GM23338 (cell line): Measurements from ENCODE around the gene ZEB1. TPM values are rescaled to one million over a fixed set of nuclear protein-coding genes. Genes with fewer than 3 reads are reported as not detected.

Experiments used
- ATAC-seq: fragments of 200-7000 bp; cut with Tn5 transposase; 3 replicates; pipeline ENCODE4 v1.9.1; 2020
- DNase-seq: peaks from one replicate; pipeline ENCODE4 v3.0.0-alpha.2; 2015; ENCODE audit warnings: low spot score
- H2AFZ ChIP-seq: fragments of 200-600 bp; sonication (generic); 2 replicates; pipeline ENCODE4 v1.8.0; 2016; ENCODE audit warnings: antibody characterized with exemption, mild to moderate bottlenecking, moderate library complexity
- H3F3A ChIP-seq: fragments of 200-600 bp; sonication (generic); replicated peaks from 2 replicates; pipeline ENCODE4 v1.8.0; 2017; ENCODE audit warnings: antibody characterized with exemption, mixed run types, low read depth
- H3K27ac ChIP-seq: fragments of 200-600 bp; sonication (generic); 2 replicates; pipeline ENCODE4 v1.6.1; 2016; ENCODE audit warnings: low read depth
- H3K27me3 ChIP-seq: fragments of 200-600 bp; sonication (generic); 2 replicates; pipeline ENCODE4 v1.8.0; 2016; ENCODE audit warnings: mild to moderate bottlenecking, mixed run types, moderate library complexity; ENCODE audit not compliant: insufficient read depth
- H3K36me3 ChIP-seq: fragments of 200-600 bp; sonication (generic); 2 replicates; pipeline ENCODE4 v1.8.0; 2016; ENCODE audit warnings: mild to moderate bottlenecking; ENCODE audit not compliant: insufficient read depth
- H3K4me1 ChIP-seq: fragments of 200-600 bp; sonication (generic); 2 replicates; pipeline ENCODE4 v1.8.0; 2016; ENCODE audit warnings: mild to moderate bottlenecking, moderate library complexity; ENCODE audit not compliant: insufficient read depth
- H3K4me2 ChIP-seq: fragments of 200-600 bp; sonication (generic); 2 replicates; pipeline ENCODE4 v1.7.1; 2017; ENCODE audit warnings: mixed run types
- H3K4me3 ChIP-seq: fragments of 200-600 bp; sonication (generic); 2 replicates; pipeline ENCODE4 v1.6.1; 2016; ENCODE audit warnings: mixed run types
- H3K79me2 ChIP-seq: fragments of 200-600 bp; sonication (generic); replicated peaks from 2 replicates; pipeline ENCODE4 v1.8.0; 2017; ENCODE audit warnings: mild to moderate bottlenecking; ENCODE audit not compliant: insufficient read depth
- H3K9me2 ChIP-seq: fragments of 200-600 bp; sonication (generic); 2 replicates; pipeline ENCODE4 v1.8.0; 2017; ENCODE audit not compliant: insufficient read depth
- H4K20me1 ChIP-seq: fragments of 200-600 bp; sonication (generic); replicated peaks from 2 replicates; pipeline ENCODE4 v1.8.0; 2017; ENCODE audit warnings: mild to moderate bottlenecking; ENCODE audit not compliant: insufficient read depth
- H3K27ac Mint-ChIP-seq: 2 replicates; pipeline ENCODE4 v1.8.0; 2020; ENCODE audit warnings: inconsistent platforms, mild to moderate bottlenecking, moderate library complexity, mixed read lengths
- H3K27me3 Mint-ChIP-seq: 3 replicates; pipeline ENCODE4 v1.8.0; 2022; ENCODE audit warnings: low read depth, mild to moderate bottlenecking, moderate library complexity, mixed read lengths, inconsistent platforms; ENCODE audit not compliant: insufficient read depth, poor library complexity
- H3K36me3 Mint-ChIP-seq: 3 replicates; pipeline ENCODE4 v1.8.0; 2021; ENCODE audit warnings: low read depth, mild to moderate bottlenecking, inconsistent platforms, moderate library complexity, mixed read lengths
- H3K4me1 Mint-ChIP-seq: 3 replicates; pipeline ENCODE4 v1.8.0; 2020; ENCODE audit warnings: mild to moderate bottlenecking, inconsistent platforms, mixed read lengths
- H3K4me3 Mint-ChIP-seq: 3 replicates; pipeline ENCODE4 v1.8.0; 2021; ENCODE audit warnings: moderate library complexity, mild to moderate bottlenecking, inconsistent platforms, mixed read lengths
- H3K9me3 Mint-ChIP-seq: 3 replicates; pipeline ENCODE4 v1.8.0; 2020; ENCODE audit warnings: moderate library complexity, mild to moderate bottlenecking, inconsistent platforms, mixed read lengths
- CREB1 ChIP-seq: fragments of 250-450 bp; sonication (Bioruptor Pico); IDR thresholded peaks from 2 replicates; pipeline ENCODE4 v1.5.0; 2020; ENCODE audit warnings: low read depth, mild to moderate bottlenecking, moderate library complexity
- ETS1 ChIP-seq: IDR thresholded peaks from 2 replicates; pipeline ENCODE4 v1.6.1; 2016; ENCODE audit warnings: antibody characterized with exemption
- EZH2 ChIP-seq: fragments of 200-600 bp; sonication (generic); IDR thresholded peaks from one replicate; pipeline ENCODE4 v1.8.0; 2017; ENCODE audit warnings: antibody characterized with exemption, mild to moderate bottlenecking, low read depth; ENCODE audit not compliant: unreplicated experiment
- EZH2phosphoT487 ChIP-seq: fragments of 200-600 bp; sonication (generic); IDR thresholded peaks from one replicate; pipeline ENCODE4 v1.8.1; 2018; ENCODE audit warnings: antibody characterized with exemption; ENCODE audit not compliant: unreplicated experiment
- JUNB ChIP-seq: IDR thresholded peaks from one replicate; pipeline ENCODE4 v1.6.1; 2016; ENCODE audit warnings: antibody characterized with exemption; ENCODE audit not compliant: unreplicated experiment
- NANOG ChIP-seq: IDR thresholded peaks from 2 replicates; pipeline ENCODE4 v1.6.1; 2016; ENCODE audit warnings: antibody characterized with exemption, borderline replicate concordance
- POLR2AphosphoS5 ChIP-seq: IDR thresholded peaks from 2 replicates; pipeline ENCODE4 v1.6.1; 2016; ENCODE audit warnings: antibody characterized with exemption, low read depth
- REST ChIP-seq: IDR thresholded peaks from one replicate; pipeline ENCODE4 v1.6.1; 2018; ENCODE audit warnings: antibody characterized with exemption; ENCODE audit not compliant: unreplicated experiment
- STAT1 ChIP-seq: IDR thresholded peaks from one replicate; pipeline ENCODE4 v1.6.1; 2016; ENCODE audit warnings: antibody characterized with exemption; ENCODE audit not compliant: unreplicated experiment
- ZNF114 ChIP-seq: fragments of 250-450 bp; sonication (Bioruptor Pico); IDR thresholded peaks from 2 replicates; pipeline ENCODE4 v1.5.0; 2020; ENCODE audit warnings: mild to moderate bottlenecking, moderate library complexity
- ZNF331 ChIP-seq: fragments of 250-450 bp; sonication (Bioruptor Pico); IDR thresholded peaks from 2 replicates; pipeline ENCODE4 v1.5.0; 2020; ENCODE audit warnings: low read depth, mild to moderate bottlenecking, moderate library complexity
- ZNF462 ChIP-seq: fragments of 250-450 bp; sonication (Bioruptor Pico); IDR thresholded peaks from 2 replicates; pipeline ENCODE4 v1.5.0; 2020; ENCODE audit warnings: mild to moderate bottlenecking, moderate library complexity
- polyA plus RNA-seq: library from polyadenylated mRNA; unstranded; fragments of >200 nt; fragmentation: Nextera tagmentation; extraction: Ambion mirVana; gene quantifications from 2 replicates; pipeline ENCODE4 v1.2.1, GENCODE V29; 2016
- total RNA-seq: library from RNA; depleted of rRNA; stranded (reverse); fragments of >200 nt; shearing (Covaris generic); gene quantifications from 2 replicates; pipeline ENCODE4 v1.2.3, GENCODE V29; 2014
- TF ChIP-seq, protein P1 (sequence below), 2 experiments: fragments of 200-600 bp in 1 of 2; sonication (generic) in 1 of 2; conservative IDR thresholded peaks; 2 replicates each; pipeline versions ENCODE4 v1.5.1 to v1.6.1; 2016 to 2017; ENCODE audit warnings: antibody characterized with exemption in 2 of 2, low read depth in 2 of 2, mild to moderate bottlenecking in 2 of 2, moderate library complexity in 1 of 2

ZEB1 gene
- total and polyA plus RNA-seq, 2 experiments from 2014 or later: 0.16 to 0.45 TPM

DNA sequence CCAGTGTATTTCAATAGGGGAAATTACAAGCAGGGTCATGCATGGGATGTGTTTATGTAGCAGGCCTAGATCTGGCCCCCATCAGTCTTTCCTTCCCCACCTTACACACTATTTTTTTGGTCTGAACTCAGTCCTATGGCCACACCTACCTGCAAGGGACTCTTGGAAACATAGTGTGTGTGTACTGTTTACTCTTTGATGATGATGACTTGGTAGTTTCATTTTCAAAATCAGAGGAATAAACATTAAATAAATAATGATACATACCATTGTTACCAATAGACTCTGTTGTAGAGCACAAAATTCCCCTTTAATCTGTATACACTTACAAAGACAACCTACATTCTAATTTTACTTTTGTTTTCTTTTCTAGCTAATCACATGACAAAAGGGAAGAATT lies 191.0 kb downstream of the ZEB1 start:
- no peak for DNase-seq

More for the DNA sequence above, 191.0 kb downstream of the ZEB1 start:
- Mint-ChIP-seq H3K4me1 (peaks cover 2% of the 10 kb centered on the region; the same call in 2 of the 3 replicates), H3K9me3 (peaks cover 32% of the 10 kb centered on the region), H3K36me3 (peaks cover 19% of the 10 kb centered on the region), H3K4me3 (no peak overlapping the region), H3K27ac (no peak overlapping the region), H3K27me3 (no peaks in the 10 kb centered on the region)
- H3K9me2 ChIP-seq: no peaks in the 10 kb centered on the region; the same call in 1 of the 2 replicates
- H3F3A ChIP-seq: no peaks in the 10 kb centered on the region
- H2AFZ ChIP-seq: no peak overlapping the region
- no peaks in the 10 kb centered on the region for H4K20me1 ChIP-seq
- H3K27me3 ChIP-seq: no peaks in the 10 kb centered on the region
- H3K79me2 ChIP-seq: no peaks in the 10 kb centered on the region
- TF ChIP-seq, protein P1, sequence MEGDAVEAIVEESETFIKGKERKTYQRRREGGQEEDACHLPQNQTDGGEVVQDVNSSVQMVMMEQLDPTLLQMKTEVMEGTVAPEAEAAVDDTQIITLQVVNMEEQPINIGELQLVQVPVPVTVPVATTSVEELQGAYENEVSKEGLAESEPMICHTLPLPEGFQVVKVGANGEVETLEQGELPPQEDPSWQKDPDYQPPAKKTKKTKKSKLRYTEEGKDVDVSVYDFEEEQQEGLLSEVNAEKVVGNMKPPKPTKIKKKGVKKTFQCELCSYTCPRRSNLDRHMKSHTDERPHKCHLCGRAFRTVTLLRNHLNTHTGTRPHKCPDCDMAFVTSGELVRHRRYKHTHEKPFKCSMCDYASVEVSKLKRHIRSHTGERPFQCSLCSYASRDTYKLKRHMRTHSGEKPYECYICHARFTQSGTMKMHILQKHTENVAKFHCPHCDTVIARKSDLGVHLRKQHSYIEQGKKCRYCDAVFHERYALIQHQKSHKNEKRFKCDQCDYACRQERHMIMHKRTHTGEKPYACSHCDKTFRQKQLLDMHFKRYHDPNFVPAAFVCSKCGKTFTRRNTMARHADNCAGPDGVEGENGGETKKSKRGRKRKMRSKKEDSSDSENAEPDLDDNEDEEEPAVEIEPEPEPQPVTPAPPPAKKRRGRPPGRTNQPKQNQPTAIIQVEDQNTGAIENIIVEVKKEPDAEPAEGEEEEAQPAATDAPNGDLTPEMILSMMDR (conservative IDR thresholded peaks at IDR 0.05; ENCODE audit: low read depth in 2 of 2): no peak
- TF ChIP-seq ZNF114 (CRISPR knock-in tag): no peak
- TF ChIP-seq STAT1: no peak
- TF ChIP-seq EZH2: no peak
- no peak for TF ChIP-seq ETS1
- no peak for TF ChIP-seq EZH2phosphoT487
- TF ChIP-seq ZNF331 (CRISPR knock-in tag): no peak
- no peak for TF ChIP-seq POLR2AphosphoS5
- no peak for TF ChIP-seq REST
- no peak for TF ChIP-seq JUNB
- TF ChIP-seq ZNF462 (CRISPR knock-in tag): no peak
- TF ChIP-seq CREB1: no peak
- no peak for TF ChIP-seq NANOG
- peaks cover 11% of the 10 kb centered on the region; the same call in 1 of the 2 replicates for H3K36me3 ChIP-seq
- H3K4me2 ChIP-seq: no peak overlapping the region
- no peak overlapping the region for H3K4me3 ChIP-seq
- H3K4me1 ChIP-seq: no peaks in the 10 kb centered on the region
- ATAC-seq: no peak
- no peak overlapping the region for H3K27ac ChIP-seq
